ENCODE measurements around the gene ATP6V0A4. TPM values are rescaled to one million over a fixed set of nuclear protein-coding genes. Genes with fewer than 3 reads are reported as not detected.

The ATP6V0A4 gene
- total RNA-seq, result not detected

DNA sequence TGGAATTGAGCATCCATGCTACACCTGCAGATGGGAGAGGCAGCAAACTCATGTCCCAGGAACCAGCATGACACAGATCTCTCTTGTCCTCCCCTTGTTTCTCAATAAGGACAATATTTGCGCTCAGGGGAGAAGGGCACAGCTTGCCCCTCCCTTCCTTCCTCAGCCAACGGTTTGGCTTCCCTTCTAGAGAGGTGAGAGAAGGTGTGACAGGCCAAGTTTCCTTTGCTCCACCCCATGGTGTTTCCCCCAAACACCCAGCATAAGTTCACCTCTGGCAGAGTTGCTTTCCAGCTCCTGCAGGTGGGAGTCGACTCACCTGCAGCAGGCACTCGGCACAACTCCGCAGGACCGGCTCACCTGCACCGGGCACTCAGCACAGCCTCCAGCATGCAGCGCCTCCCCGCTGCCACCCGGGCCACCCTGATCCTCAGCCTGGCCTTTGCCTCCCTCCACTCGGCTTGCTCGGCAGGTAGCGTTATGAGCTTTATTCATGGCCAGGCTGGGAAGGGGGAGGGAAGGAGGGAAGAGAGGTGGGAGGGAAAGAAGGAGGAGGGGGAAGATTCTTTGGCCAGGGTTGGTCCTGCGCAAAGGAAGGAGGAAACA is at the start of gene ATP6V0A4, which contains the start of gene TMEM213:
ATP6V0A4 (minus strand) TSS at position 482 of the 606 bp plus-strand sequence. CDS start 26,949 bp downstream, outside the sequence.
TMEM213 (plus strand) TSS at position 280 of the 606 bp plus-strand sequence; CDS start at position 391, 111 bp downstream.
- H3K4me1 ChIP-seq, result no peaks in the 10 kb centered on the region
- no peak within 1 kb of the TSS for H3K4me3 ChIP-seq
- H3K9me3 ChIP-seq, result no peaks in the 10 kb centered on the region
- no peak within 1 kb of the TSS for H3K9ac ChIP-seq (ENCODE audit: low read depth in 2 of 2, low read length in 2 of 2)
- TF ChIP-seq, protein P1, sequence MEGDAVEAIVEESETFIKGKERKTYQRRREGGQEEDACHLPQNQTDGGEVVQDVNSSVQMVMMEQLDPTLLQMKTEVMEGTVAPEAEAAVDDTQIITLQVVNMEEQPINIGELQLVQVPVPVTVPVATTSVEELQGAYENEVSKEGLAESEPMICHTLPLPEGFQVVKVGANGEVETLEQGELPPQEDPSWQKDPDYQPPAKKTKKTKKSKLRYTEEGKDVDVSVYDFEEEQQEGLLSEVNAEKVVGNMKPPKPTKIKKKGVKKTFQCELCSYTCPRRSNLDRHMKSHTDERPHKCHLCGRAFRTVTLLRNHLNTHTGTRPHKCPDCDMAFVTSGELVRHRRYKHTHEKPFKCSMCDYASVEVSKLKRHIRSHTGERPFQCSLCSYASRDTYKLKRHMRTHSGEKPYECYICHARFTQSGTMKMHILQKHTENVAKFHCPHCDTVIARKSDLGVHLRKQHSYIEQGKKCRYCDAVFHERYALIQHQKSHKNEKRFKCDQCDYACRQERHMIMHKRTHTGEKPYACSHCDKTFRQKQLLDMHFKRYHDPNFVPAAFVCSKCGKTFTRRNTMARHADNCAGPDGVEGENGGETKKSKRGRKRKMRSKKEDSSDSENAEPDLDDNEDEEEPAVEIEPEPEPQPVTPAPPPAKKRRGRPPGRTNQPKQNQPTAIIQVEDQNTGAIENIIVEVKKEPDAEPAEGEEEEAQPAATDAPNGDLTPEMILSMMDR (IDR thresholded peaks at IDR 0.05), result no peak
- H3K27ac ChIP-seq, result no peak within 1 kb of the TSS
- DNase-seq, result no peak
- intact Hi-C loops (cut with DNase I), result no loop called here
- H3K36me3 ChIP-seq, result no peaks in the 10 kb centered on the region
- H3K27me3 ChIP-seq, result no peaks in the 10 kb centered on the region

DNA sequence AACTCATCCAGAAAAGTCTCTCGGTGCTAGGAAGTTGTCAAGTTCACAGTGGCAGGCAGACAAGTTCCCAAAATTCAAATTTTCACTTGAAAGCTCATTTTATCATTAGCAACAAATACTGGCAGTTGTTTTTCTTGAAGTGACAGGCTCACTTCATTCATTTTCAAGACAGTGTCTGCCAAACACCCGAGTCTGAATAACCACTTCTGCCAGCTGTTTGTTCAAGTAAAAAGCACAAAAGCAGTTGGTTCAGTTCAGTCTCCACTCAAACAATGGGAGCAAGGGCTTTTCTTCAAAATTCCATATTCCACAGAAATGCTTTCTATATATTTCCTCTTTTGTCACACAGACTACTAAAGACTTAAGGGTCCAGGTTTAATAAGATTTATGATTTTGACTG is 47.7 kb upstream of the ATP6V0A4 start:
- H3K9ac ChIP-seq (ENCODE audit: low read depth in 2 of 2, low read length in 2 of 2), result no peak overlapping the region

DNA sequence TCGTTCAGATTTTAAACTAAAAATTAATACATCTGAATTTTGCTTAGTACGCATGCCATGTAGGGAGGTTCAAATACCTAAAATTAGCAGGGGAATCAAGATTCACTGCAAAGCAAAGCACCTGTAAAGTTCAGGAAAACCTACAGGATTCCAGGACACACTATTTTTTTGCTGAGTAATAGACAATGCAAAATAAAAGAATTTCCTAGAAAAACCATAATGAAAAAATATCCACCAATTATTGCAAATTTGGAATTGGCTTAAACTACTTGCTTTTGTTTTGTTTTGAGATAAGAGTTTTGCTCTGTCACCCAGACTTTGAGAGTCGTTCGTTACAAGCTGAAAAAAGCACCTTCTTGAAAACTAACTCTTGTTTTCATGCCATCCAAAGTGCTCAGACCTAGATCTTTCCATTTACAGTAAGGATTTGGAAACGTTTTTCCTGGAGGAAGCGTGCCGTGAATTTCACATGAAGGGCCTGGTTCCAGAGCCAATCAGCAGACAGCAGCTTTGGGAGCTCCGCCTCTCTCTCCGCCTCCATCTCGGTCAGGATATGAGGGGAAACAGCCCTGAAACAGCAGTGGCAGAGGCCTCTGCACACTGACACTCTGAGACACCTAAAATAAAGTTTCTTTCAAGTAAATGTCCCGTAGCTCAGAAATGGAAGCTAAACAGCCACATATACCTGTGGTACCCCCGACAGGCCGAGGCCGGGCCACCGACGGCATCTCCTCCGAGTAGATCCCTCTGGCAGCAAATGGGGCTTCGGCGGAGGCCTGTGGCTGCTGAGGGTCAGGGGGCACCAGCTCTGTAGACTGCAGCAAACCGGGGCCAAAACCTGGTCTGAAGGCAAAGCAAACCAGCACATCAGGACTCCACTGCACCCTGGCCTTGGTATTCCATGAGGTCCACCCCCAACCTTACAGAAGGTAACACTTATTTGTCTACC is 45.9 kb upstream of the ATP6V0A4 start:
- Histone ChIP-seq H3K27ac (no peak overlapping the region), H3K36me3 (no peaks in the 10 kb centered on the region), H3K9ac (ENCODE audit: low read depth in 2 of 2, low read length in 2 of 2) (no peak overlapping the region), H3K27me3 (no peaks in the 10 kb centered on the region), H3K4me1 (no peaks in the 10 kb centered on the region), H3K4me3 (no peak overlapping the region), H3K9me3 (no peaks in the 10 kb centered on the region)
- intact Hi-C loops (cut with DNase I), result no loop called here
- no peak for DNase-seq
- TF ChIP-seq, protein P1 (IDR thresholded peaks at IDR 0.05), result no peak

More for the DNA sequence above, 47.7 kb upstream of the ATP6V0A4 start:
- no peak for DNase-seq
- Histone ChIP-seq H3K27me3 (no peaks in the 10 kb centered on the region), H3K36me3 (no peaks in the 10 kb centered on the region), H3K27ac (no peak overlapping the region), H3K4me3 (no peak overlapping the region), H3K4me1 (no peaks in the 10 kb centered on the region), H3K9me3 (no peaks in the 10 kb centered on the region)
- TF ChIP-seq, protein P1 (IDR thresholded peaks at IDR 0.05), result no peak
- intact Hi-C loops (cut with DNase I), result no loop called here

DNA sequence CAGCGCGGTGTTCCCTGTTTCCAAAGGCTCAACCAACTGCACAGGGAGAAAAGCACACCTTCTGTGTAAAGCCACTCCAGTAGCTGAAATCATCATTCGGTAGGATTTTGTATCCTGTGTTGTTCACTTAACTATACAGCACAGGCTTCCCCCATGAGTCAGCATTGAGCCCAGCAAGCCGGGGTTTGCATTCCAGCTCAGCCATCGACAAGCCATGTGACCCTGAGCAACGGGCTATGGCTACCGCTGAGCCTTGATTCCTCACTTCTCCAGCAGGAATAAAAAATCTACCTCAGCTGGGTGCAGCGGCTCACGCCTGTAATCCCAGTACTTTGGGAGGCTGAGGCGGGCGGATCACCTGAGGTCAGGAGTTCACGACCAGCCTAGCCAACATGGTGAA is 44.1 kb upstream of the ATP6V0A4 start:
- TF ChIP-seq, protein P1 (IDR thresholded peaks at IDR 0.05), result no peak
- DNase-seq, result no peak
- intact Hi-C loops (cut with DNase I), result no loop called here

GRCh38 chr7:138838166-138838565 is 40.2 kb upstream of the ATP6V0A4 start:
- Histone ChIP-seq H3K27ac (no peak overlapping the region), H3K9ac (ENCODE audit: low read depth in 2 of 2, low read length in 2 of 2) (no peak overlapping the region), H3K4me1 (no peaks in the 10 kb centered on the region), H3K36me3 (no peaks in the 10 kb centered on the region), H3K4me3 (no peak overlapping the region), H3K27me3 (no peaks in the 10 kb centered on the region), H3K9me3 (no peaks in the 10 kb centered on the region)
- DNase-seq, result no peak
- intact Hi-C loops (cut with DNase I), result no loop called here
- TF ChIP-seq, protein P1 (IDR thresholded peaks at IDR 0.05), result no peak

More for the DNA sequence above, 44.1 kb upstream of the ATP6V0A4 start:
- Histone ChIP-seq H3K4me3 (no peak overlapping the region), H3K27ac (no peak overlapping the region), H3K9me3 (no peaks in the 10 kb centered on the region), H3K4me1 (no peaks in the 10 kb centered on the region), H3K9ac (ENCODE audit: low read depth in 2 of 2, low read length in 2 of 2) (no peak overlapping the region), H3K27me3 (no peaks in the 10 kb centered on the region), H3K36me3 (no peaks in the 10 kb centered on the region)
